Stimulated activated CD8-positive, alpha-beta memory T cell treated with anti-CD3 and anti-CD28 coated beads, Interleukin-15, amount 100 ng/mL, for 48 hours (primary cell): ENCODE data around the gene PYGO1.
"Not testable (repeated sequence)": the region's sequence is repeated elsewhere in the genome, so short reads cannot be mapped to it uniquely, and the experiment has no call there.

Experiments
- DNase-seq, 2 donors: peaks; one replicate each; pipeline ENCODE4 v3.0.0-alpha.2; 2020; ENCODE audit warnings: low read depth in 2 of 2

Gene PYGO1, protein sequence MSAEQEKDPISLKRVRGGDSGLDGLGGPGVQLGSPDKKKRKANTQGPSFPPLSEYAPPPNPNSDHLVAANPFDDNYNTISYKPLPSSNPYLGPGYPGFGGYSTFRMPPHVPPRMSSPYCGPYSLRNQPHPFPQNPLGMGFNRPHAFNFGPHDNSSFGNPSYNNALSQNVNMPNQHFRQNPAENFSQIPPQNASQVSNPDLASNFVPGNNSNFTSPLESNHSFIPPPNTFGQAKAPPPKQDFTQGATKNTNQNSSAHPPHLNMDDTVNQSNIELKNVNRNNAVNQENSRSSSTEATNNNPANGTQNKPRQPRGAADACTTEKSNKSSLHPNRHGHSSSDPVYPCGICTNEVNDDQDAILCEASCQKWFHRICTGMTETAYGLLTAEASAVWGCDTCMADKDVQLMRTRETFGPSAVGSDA

DNA sequence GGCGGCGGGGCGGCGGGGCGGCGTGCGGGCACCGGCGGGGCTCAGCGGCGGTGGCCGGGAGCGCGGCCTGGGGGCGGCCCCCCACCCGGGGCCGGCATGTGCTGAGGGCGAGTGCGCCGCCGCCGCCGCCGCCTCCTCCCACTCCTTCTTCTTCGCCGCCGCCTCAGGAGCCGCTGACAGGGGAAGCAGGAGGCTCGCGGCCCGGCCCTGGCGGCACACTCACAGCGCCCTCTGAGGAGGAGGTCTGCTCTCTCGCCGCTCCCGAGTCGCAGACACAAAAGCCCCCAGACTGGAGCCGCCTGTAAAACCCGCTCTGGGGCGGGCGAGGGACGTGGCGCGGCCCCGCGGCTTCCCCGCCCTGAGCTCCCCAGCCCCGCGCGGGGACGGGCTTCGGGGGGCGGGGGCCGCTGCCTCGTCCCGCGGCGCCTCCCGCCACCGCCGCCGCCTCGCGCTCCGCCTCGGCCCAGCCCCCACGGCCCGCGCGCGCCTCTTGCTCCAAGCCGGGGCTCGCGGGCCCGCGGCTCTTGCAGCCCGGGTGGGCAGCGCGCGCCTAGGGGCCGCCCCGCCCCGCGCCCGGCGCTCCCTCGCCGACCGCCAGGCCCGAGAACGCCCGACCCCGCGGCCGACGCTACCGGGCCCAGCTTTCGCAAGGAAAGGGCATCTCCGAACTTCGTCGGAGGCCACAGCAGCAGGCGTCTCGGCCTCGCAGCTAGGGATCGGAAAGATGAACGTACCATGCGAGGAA lies at the start of gene PYGO1:
Gene PYGO1 (minus strand): TSS at position 276 of the 745 bp plus-strand sequence. CDS start 462 bp downstream, outside the sequence.
- peak in 1 of 2 donors; percentile 17 for DNase-seq

DNA sequence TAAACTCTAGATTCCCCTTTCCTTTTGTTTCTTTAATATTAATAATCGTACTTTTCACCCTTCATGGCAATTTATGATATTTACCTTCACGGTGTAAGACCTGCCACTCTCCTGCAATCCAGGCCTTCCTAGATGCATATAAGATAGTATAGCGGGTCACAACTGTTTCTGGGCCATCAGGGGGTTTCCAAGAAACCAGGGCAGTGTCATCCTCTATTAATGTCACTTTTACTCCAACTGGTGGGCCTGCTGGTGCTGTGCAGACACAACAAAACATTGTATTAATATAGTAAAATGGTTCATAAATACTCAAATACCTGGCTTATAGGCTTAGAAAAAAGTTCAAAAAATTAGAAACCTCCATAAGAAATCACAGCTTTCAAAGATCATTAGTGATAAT lies 48.9 kb upstream of the PYGO1 start:
- no peak for DNase-seq

DNA sequence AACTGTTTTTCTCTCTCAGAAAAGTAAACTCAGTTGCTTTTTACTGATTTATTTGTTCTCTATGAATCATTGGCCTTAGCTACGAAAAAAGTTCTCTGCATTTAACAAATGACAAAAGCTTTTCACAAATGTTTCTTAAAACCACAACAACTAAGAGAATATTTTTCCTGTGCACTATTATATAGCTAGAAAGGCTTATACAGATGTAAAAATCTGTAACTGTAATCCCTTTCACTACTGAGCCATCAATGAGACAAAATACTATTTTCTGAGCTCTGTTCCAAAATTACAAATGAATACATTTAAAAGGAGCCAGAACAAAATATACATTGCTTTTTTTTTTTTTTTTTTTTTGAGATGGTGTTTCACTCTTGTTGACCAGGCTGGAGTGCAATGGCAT lies 45.6 kb upstream of the PYGO1 start:
- no peak for DNase-seq

DNA sequence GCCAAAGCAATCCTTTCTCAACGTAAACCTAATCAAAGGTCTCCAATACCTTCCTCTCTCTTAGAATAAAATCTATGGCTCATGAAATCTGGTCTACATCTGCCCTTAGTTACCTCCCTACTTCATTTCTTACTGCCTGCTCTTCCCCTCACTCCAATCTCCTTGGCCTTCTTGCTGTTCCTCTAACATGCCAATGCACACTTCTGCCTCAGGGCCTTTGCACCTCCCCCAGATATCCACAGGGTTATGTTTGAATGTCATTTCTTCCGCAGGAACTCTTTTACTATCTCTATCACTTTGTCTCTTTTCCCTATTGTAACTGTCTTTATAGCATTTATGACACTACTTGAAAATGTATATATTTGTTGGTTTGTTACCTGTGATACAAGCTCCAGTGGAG lies 44.3 kb upstream of the PYGO1 start:
- DNase-seq, result no peak

DNA sequence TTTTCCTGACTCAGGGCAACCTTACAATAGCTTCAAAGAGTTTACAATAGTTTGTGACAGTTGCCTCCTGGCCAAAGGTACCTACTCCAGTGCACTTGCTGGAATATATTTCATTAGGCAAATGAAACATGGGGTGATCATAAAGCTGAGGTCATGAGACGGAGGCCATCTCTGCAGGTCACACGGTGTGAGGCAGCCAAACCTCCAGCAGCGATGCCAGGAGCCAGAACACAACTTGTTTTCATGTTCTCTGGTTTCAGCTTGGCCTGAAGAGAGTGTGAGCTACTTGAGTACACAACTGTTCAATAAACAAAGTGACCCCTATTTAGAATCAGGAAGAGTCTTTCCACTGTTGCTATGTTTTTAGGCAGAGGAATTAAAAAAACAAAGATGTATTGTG lies 42.7 kb upstream of the PYGO1 start:
- DNase-seq, result no peak

DNA sequence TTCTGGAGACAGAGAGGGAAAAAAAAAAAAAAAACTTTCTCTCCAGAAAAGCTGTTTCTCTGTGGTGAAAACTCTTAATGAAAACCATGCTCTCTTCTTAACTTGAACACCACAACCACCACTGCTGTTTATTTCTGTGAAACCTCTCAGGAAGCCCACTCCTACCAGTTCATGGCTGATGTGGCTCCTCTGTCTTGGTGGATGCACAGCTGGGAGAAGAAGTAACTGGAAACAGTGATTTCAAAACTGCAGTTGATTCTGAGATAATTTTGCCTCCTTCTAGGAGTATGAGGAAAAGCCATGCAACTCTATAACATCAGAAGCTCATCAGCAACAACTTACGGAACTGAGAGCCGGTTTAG lies 40.2 kb upstream of the PYGO1 start:
- no peak for DNase-seq

DNA sequence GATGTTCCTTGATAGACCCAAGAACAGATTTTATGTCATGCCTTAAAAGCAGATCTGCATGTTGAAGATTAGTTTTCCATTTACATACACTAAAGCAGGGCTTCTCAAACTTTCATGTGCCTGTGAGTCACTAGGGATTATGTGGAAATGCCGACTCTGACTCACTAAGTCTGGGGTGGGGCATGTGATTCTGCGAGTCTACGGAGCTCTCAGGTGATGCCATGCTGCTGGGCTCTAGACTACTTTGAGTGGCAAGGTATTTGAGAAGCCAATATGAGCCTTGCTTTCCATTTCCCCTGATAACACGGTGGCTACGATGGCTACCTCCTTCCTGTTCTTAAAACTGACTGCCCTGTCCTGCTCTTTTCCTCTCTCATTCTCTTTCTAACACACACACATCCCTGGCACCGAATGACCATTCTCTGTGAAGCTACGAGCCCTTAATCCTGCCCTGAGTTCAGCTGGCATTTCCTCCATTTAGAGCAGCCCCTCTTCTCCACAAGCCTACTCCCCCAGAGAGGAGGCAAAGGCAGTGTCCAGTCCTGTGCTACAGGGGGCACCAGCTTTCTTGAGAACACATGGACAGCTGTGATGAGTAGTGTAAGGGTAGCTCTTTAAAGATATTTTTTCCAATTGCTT lies 39.7 kb upstream of the PYGO1 start:
- no peak for DNase-seq

DNA sequence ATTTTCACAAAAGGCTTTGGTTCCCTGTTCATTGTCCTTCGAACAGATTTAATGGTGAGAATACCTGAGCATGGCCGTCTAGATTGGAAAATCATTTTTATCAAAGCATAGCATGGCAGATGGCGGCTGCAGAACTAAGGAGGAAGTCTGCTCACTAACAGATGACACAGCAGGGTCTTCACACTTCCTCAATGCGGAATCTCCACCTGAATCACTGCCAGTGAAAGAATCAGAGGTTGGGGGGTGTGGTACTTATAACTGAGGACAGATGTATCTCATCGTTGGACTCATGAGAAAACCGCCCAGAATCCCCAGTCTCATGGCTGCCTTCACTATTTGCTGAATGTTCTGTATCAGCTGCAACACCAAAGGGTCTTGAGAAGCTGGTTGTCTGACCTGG lies 31.6 kb upstream of the PYGO1 start:
- DNase-seq, result no peak

DNA sequence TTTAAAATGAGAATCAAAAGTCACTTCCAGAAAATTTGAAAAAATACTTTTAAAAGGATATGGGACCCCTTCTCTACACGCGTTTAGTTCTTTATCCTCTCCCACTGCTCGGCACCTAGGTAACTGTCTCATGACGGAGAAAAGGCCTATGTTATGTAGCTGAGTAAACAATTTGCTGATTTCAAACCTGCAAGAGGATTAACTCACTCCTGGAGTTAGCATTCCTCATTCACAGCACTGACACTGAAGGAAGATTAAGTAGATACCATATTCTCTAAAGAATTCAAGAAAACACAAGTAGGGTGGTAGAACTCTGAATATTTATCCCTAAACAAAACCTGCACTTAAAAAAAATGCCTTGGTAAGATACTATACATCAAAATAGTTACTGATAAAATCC lies 30.2 kb upstream of the PYGO1 start:
- DNase-seq, result no peak

DNA sequence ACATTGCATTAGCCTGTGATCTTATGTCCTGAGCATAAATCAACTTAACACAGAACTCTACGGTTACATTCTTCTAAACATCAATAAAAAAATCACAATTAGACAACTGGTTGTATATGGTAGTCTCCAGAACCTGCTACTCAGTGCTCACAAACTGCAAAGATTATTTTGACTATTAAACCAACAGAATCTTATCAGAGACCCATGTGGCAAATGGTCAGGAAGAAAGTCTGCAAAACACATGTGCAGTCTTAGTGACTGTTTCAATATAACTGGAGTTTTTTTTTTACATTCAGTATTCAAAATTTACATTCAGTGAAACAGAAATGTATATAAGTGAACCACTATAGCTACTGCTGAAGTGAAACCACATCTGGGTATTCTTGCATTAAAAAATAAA lies 27.3 kb upstream of the PYGO1 start:
- DNase-seq, result no peak

DNA sequence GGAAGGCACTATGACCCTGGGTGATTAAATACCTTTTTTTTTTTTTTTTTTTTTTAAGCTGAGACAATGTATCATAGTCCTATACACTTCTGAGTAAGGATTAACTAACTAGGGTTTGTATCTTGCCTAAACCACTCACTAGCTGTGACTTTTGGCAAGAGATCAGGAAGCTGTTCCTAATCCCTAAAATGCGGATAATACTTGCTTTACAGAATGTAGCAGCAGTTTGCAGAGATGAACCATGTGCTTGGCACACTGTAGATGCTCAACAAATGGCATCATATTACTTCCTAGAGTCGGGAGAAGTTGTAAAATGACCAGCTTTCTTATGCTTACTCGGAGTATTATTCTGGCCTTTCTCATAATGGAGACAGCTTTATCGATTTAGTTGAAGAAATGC lies 25.6 kb upstream of the PYGO1 start:
- no peak for DNase-seq

DNA sequence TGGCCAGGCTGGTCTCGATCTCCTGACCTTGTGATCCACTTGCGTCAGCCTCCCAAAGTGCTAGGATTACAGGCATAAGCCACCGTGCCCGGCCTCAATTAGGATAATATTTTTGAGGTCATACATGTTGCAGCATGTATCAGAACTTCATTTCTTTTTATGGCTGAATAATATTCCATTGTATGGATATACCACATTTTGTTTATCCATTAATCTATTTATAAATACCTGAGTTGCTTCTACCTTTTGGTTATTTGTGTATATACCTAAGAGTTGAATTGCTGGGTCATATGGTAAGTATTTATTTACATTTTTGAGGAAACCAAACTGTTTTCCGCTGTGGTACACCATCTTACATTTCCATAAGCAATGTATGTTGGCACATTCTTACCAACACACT lies 18.1 kb upstream of the PYGO1 start:
- DNase-seq, result no peak

DNA sequence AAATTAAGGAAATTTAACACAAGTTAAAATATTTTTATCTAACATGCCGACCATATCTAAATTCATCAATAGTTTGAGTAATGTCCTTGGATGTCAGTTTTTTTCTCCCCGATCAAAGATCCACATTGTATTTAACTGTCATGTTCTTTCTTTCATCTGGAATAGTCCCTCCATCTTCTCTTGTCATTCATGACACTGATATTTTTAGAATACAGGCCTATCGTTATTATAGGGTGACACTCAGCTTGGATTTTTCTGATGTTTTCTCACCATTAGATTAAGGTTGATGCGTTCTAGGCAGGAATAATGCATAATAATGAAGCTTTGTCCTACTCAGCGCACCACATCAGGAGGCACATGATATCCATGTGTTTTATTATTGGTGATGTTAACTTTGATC lies 13.2 kb upstream of the PYGO1 start:
- DNase-seq, result no peak

DNA sequence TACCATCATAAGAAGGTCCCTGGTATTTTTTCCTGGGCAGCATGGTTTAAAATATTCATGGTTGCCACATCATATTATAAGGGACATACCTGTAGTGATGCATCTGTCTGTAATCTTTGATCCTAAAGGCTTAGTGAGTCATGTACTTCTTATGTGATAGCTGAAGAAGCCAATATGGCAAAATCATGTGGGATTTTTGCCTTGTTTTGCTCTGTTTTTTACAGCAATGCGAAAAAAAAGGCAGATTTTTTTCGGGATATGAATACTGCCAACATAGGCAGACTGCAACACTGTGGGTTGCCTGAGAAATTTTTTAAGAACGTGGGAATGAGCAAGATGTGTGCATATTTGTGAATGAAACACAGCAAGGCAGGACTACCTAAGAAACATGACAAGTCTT lies 11.3 kb upstream of the PYGO1 start:
- DNase-seq, result no peak

DNA sequence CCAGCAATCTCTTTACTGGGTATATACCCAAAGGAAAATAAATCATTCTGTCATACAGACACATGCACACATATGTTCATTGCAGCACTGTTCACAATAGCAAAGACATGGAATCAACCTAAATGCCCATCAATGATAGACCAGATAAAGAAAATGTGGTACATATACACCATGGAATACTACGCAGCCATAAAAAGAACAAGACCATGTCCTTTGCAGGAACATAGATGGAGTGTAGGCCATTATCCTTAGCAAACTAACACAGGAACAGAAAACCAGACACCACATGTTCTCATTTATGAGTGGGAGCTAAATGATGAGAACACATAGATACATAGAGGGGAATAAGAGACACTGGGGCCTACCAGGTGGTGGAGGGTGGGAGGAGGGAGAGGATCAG lies 4.9 kb upstream of the PYGO1 start:
- not testable (repeated sequence) for DNase-seq

DNA sequence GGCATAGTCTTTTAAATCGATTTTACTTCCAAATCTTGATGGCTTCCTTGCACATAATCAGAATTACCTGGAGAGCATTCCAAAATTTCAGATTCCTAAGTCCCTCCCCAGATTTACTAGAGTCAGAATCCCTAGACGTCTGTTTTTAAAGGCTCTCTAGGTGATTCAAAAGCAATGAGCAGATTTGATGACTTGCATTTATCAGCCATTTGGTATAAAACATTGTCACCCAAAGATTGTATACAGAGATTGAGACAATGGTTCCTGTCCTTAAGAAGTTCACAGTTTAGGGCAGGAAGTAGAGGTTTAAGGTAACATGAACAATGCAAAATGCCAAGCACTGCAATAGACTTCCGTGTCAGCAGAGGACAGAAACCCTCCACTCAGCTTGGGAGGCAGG lies 2.6 kb upstream of the PYGO1 start:
- no peak for DNase-seq

DNA sequence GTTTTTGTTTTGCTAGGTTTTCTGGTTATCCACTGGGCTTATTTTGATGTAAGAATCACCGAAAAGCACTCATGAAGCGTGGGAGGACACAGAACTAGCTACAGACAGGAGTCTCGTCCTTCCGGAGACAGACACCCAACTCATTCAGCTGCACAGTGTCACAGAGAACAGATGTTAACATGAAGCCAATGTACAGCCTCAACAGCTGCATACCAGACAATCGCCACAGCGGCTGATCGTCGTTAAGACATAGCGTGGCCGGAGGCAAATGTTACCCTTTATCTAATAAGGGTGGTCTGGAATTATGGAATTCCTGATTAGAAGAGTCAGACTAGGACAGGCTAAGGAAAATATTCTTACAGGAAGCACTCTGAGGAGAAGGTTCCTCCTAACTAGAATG lies 1.1 kb upstream of the PYGO1 start:
- no peak for DNase-seq

DNA sequence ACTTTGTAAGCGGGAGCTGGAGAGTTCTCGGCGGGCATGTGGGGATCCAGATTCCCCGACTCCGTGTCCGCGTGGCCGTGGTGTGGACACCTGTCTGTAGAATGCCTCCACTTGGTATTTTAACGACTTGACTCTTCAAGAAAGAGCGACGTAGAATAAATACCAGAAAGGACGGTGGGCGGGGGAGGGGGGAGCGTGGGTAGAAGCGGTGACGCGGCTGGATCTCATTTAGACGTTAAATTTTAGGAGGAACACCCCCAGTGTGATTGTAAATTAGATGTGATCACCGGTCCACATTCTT lies 620 bp upstream of the PYGO1 start:
- no peak for DNase-seq

DNA sequence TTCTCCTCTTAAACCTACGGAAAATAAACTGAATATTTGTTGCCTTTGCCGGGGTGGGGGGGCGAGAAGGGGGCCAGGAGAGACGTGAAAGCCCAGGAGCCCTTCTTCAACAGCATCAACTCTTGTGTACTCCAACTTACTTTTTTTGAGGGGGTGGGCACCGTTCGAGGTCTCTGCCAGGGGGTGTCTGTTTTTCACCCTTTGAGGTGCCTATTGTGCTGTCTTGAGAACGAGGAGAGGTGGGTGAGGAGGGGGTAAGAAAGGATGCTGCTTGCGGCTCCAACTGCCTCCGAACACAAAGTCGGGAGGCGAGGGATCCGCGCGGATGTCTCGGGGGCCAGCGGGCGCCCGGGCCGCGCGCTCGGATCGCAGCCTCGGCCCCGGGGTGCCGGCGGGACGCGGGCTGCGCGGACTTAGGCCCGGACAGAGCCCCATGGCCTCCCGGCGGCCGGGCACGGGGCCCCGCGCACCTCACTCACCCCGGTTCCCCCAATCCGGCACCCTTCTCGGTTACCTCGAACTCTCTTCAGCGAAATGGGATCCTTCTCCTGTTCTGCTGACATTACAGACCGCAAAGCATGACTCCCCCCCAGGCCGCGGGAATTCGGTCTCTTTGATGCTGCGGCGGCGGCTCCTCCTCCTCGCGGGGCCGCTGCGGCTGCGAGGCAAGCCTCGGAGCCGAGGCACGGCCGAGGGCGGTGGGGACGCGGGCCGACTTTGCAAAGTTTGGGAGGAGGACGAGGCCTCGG lies 650 bp downstream of the PYGO1 start:
- no peak for DNase-seq

DNA sequence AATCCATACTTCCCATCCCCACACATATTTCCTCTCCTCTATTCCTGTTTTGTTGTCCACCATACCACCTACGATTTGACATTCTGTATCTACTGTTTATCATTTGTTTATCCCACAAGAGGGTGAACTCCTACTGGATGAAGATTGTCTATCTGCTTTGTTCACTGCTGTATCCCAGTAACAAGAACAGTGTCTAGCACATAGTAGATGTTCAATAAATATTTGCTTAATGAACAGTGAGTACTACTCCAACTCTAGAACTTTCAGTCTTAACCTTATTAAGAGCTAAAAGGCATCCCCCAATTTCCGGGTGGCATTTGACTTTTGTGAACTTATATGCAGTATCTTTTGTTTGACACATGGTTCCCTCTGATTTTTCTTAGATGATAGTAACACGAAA lies 1.3 kb downstream of the PYGO1 start:
- no peak for DNase-seq

DNA sequence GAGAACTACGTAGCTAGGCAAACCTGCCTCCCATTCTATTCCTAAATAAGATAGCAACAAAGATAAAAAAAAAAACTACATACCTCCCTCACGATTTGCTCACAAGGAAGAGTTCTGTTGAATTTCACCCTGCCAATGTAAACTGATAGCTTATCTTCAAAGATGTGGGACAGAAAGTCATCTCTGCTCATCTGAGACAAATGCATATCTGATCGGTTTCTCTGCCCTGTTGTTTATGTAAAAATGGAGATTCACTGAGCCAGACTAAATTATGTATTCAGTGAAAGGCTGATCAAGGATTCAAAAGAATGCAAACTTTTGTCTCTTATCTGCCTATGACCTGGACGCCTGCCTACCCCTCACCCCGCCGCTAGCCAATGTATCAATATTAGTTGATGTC lies 11.2 kb downstream of the PYGO1 start:
- DNase-seq, result no peak

DNA sequence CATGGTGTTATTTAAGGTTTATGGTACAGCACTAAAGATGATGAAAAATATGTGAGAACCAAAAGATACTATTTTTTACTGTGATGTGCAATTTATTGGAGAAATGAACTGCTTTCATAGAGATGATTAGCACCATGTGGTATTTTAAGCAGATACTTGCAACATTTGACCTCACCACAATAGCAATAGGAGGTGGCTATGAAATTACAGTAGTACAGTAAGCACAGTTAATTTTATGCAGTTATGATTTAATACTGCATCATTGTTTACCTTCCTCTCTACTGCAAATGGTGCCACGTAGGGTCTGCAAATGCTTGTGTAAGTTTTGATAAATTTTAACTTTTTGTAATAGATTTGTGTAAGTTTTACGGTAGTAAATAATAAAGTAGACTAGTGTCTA lies 14.0 kb downstream of the PYGO1 start:
- DNase-seq, result no peak
